Activated CD8-positive, alpha-beta T cell treated with anti-CD3 and anti-CD28 coated beads for 36 hours (primary cell): ENCODE data around the gene ANKRD44. TPM values are rescaled to one million over a fixed set of nuclear protein-coding genes. Genes with fewer than 3 reads are reported as not detected.

ENCODE experiments used
- ATAC-seq: fragments of 200-7000 bp; cut with Tn5 transposase; one replicate; pipeline ENCODE4 v1.10.0; 2021; ENCODE audit warnings: mild to moderate bottlenecking, moderate library complexity
- CTCF ChIA-PET: fragments of 350-600 bp; sonication (Branson Sonifier 250); formaldehyde crosslinking; loops from one replicate; lab custom pipeline; 2021; ENCODE audit warnings: antibody characterized with exemption; lab: Charles Lee
- POLR2A ChIA-PET: fragments of 350-600 bp; sonication (Branson Sonifier 250); formaldehyde crosslinking; loops from one replicate; lab custom pipeline; 2021; ENCODE audit warnings: antibody characterized with exemption; lab: Charles Lee
- DNase-seq: peaks from one replicate; pipeline ENCODE4 v3.0.0-alpha.2; 2020
- H3K27ac Mint-ChIP-seq: one replicate; pipeline ENCODE4 v1.8.0; 2021; ENCODE audit warnings: mild to moderate bottlenecking, mixed read lengths
- H3K27me3 Mint-ChIP-seq: one replicate; pipeline ENCODE4 v1.8.0; 2021; ENCODE audit warnings: mixed read lengths
- H3K36me3 Mint-ChIP-seq: one replicate; pipeline ENCODE4 v1.8.0; 2021; ENCODE audit warnings: low read depth, mixed read lengths
- H3K4me1 Mint-ChIP-seq: one replicate; pipeline ENCODE4 v1.8.0; 2021; ENCODE audit warnings: low read depth, mixed read lengths
- H3K4me3 Mint-ChIP-seq: one replicate; pipeline ENCODE4 v1.8.0; 2021; ENCODE audit warnings: mild to moderate bottlenecking, moderate library complexity, mixed read lengths
- H3K9me3 Mint-ChIP-seq: one replicate; pipeline ENCODE4 v1.8.0; 2021; ENCODE audit warnings: mixed read lengths
- intact Hi-C: fragments of 100-400 bp; cut with micrococcal nuclease; formaldehyde crosslinking; loops from one replicate; pipeline ENCODE4 v1.10.0; 2022
- total RNA-seq, 2 experiments: library from RNA; stranded (reverse); gene quantifications; one replicate each; pipeline ENCODE4 v1.2.3, GENCODE V29; 2021
- TF ChIP-seq, protein P1 (sequence below): fragments of 200-600 bp; IDR thresholded peaks from one replicate; pipeline ENCODE4 v1.8.0; 2022; ENCODE audit warnings: antibody characterized with exemption, mild to moderate bottlenecking

ANKRD44 gene
- total RNA-seq, 2 experiments from 2014 or later, result 131 to 132 TPM

DNA sequence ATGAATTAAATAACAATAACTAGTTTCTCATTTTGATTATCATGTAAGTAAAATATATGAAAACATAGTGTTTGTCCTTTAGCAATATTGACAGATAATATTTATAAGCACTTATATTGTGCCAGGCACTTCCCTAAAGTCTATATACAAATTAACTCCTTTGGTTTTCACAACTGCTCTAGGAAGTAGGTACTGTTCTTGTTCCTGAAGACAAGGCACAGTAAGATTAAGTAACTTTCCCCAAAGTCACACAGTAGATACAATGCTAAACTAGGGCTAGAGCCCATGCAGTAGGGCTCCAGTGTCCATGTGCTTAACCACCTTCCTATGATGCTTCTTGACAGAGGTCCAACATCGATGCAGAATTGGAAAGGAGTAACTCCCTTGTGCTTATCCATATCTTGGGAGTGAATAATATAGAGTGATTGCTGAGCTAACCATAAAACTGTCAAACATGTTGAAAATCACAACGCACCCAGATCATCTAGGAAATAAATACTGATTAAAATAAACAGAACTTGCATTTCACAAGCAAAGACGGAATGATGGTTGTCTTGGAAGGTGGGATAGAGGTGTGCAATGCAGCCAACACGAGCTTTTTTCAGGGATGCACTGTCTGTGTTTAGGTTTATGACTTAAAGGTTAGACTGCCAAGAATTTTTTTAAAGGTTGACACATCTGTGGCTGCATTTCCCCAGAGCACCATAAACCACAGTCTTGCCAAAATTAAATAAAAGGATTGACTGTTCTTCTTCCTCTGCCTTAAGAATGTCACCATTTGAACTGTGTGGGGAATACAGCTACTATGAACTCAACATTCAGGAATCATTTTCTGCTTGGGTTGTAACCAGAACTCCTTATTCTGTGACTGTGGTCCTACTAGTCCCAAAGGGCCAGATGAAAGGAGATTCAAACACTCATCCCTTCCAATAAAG, 80.8 kb downstream of the ANKRD44 start:
- TF ChIP-seq, protein P1, sequence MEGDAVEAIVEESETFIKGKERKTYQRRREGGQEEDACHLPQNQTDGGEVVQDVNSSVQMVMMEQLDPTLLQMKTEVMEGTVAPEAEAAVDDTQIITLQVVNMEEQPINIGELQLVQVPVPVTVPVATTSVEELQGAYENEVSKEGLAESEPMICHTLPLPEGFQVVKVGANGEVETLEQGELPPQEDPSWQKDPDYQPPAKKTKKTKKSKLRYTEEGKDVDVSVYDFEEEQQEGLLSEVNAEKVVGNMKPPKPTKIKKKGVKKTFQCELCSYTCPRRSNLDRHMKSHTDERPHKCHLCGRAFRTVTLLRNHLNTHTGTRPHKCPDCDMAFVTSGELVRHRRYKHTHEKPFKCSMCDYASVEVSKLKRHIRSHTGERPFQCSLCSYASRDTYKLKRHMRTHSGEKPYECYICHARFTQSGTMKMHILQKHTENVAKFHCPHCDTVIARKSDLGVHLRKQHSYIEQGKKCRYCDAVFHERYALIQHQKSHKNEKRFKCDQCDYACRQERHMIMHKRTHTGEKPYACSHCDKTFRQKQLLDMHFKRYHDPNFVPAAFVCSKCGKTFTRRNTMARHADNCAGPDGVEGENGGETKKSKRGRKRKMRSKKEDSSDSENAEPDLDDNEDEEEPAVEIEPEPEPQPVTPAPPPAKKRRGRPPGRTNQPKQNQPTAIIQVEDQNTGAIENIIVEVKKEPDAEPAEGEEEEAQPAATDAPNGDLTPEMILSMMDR, result no peak
- ATAC-seq, result no peak
- Mint-ChIP-seq H3K4me3 (no peak overlapping the region), H3K4me1 (peaks cover 89% of the 10 kb centered on the region), H3K27ac (peak overlapping the region; percentile 79), H3K36me3 (peaks cover 50% of the 10 kb centered on the region), H3K9me3 (no peaks in the 10 kb centered on the region), H3K27me3 (no peaks in the 10 kb centered on the region)
- ChIA-PET CTCF (interaction anchor here (1.1 to 1.2 kb wide), 2 partner anchors 80 to 117 kb away, joined by 3 to 4 read pairs; no protein-coding TSS in a partner anchor), POLR2A (interaction anchor here (1.2 to 1.4 kb wide), 4 partner anchors 9 to 75 kb away, joined by 3 to 4 read pairs (median 3); no protein-coding TSS in a partner anchor)
- intact Hi-C loops, result no loop called here
- no peak for DNase-seq

DNA sequence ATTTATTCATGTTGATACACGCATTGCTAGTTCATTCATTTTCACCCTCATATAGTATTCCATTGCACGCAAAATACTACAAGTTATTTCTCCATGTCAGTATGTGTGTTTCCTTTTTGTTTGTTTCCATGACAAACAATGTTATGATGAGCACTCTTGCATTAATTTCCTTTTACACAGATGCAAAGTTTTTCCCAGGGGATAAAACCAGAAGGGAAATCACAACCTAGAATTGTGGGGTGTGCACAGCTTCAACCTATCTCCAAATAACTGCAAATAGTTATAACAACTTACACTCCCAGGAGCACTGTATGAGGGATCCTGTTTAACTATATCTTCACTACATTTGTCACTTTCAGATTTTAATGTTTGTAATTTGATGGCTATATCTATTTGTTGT, 87.1 kb downstream of the ANKRD44 start:
- TF ChIP-seq, protein P1, result no peak
- H3K27me3 Mint-ChIP-seq, result no peaks in the 10 kb centered on the region
- intact Hi-C loops, result no loop called here

DNA sequence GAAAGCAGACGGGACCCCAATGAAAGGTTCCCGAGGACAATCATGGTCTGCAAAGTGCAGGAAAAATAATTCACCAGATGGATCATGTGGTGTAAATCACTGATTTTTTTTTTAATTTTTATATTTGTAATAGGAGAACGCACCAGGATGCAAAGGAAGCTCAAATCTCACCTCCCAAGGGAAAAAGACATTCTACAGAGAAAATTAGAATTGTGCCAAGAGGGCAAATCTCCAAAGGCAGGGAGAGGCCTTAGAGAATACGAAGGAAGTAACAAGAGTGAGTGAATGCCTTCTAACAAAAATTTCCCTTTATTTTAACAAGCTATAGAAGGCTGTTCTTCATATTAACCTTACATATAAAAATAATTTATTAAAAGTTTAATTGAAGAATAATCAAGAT, 90.9 kb downstream of the ANKRD44 start:
- ChIA-PET CTCF (interaction anchor here (0.8 to 1.9 kb wide), 4 partner anchors 13 to 89 kb away, joined by 3 to 4 read pairs (median 3); no protein-coding TSS in a partner anchor), POLR2A (interaction anchor here (0.9 to 2.8 kb wide), 5 partner anchors 10 to 92 kb away, joined by 3 to 13 read pairs (median 4); no protein-coding TSS in a partner anchor)
- H3K27me3 Mint-ChIP-seq, result no peaks in the 10 kb centered on the region
- no peak overlapping the region for H3K27ac Mint-ChIP-seq
- TF ChIP-seq, protein P1, result no peak
- intact Hi-C loops, result no loop called here
- H3K4me1 Mint-ChIP-seq, result peaks cover 80% of the 10 kb centered on the region
- H3K9me3 Mint-ChIP-seq, result no peaks in the 10 kb centered on the region
- no peak overlapping the region for H3K4me3 Mint-ChIP-seq
- no peak for DNase-seq
- no peak for ATAC-seq
- peaks cover 36% of the 10 kb centered on the region for H3K36me3 Mint-ChIP-seq

More for the DNA sequence above, 87.1 kb downstream of the ANKRD44 start:
- POLR2A ChIA-PET, result interaction anchor here (0.7 kb wide), 1 partner anchor 19 kb away, joined by 3 read pairs; no protein-coding TSS in a partner anchor
- DNase-seq (no peak), ATAC-seq (no peak)
- Mint-ChIP-seq H3K36me3 (peaks cover 45% of the 10 kb centered on the region), H3K4me3 (no peak overlapping the region), H3K27ac (peak overlapping the region; percentile 8), H3K9me3 (no peaks in the 10 kb centered on the region), H3K4me1 (peaks cover 77% of the 10 kb centered on the region)
- CTCF ChIA-PET, result no interaction called here

DNA sequence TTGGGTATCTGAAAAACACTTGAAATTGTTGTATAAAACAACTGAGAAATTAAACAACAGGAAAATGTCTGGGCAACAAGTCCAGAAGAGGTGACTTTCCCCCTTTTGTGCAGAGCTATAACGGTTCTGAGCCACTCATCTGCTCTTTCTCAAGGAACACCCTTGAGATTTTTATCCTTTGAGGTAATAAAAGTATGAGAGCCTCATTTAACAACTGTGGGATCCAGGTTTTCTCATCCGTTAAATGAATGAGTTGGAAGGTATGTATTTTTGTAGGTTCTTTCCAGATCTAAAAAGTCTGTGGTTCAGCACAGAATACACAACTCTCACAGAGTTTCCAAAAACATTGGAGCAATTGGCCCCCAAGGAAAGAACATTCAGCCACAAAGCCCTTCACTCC, 93.0 kb downstream of the ANKRD44 start:
- TF ChIP-seq, protein P1, result no peak
- peak overlapping the region; percentile 64 for H3K4me3 Mint-ChIP-seq
- DNase-seq (no peak), ATAC-seq (no peak)
- intact Hi-C loops, result no loop called here
- no peaks in the 10 kb centered on the region for H3K27me3 Mint-ChIP-seq
- peaks cover 86% of the 10 kb centered on the region for H3K4me1 Mint-ChIP-seq
- H3K9me3 Mint-ChIP-seq, result no peaks in the 10 kb centered on the region
- ChIA-PET CTCF (interaction anchor here (1.5 to 1.7 kb wide), 2 partner anchors 10 to 26 kb away, joined by 5 to 6 read pairs; no protein-coding TSS in a partner anchor), POLR2A (interaction anchor here (1.4 kb wide), 1 partner anchor 14 kb away, joined by 5 read pairs; no protein-coding TSS in a partner anchor)
- H3K36me3 Mint-ChIP-seq, result peaks cover 25% of the 10 kb centered on the region
- peak overlapping the region; percentile 97 for H3K27ac Mint-ChIP-seq
